Activated naive CD8-positive, alpha-beta T cell treated with anti-CD3 and anti-CD28 coated beads, Interleukin-2, amount 50 U/mL, for 16 hours (primary cell): ENCODE measurements around the gene GRAMD1C.

ENCODE experiments used
- DNase-seq: peaks from one replicate; pipeline ENCODE4 v3.0.0-alpha.2; 2020; ENCODE audit warnings: low read depth, low spot score

GRAMD1C gene

GRCh38 chr3:113948015-113948917 is 109.7 kb downstream of the GRAMD1C start:
- no peak for DNase-seq

GRCh38 chr3:113952921-113953320 is 114.3 kb downstream of the GRAMD1C start:
- no peak for DNase-seq

GRCh38 chr3:113953677-113954076 is 115.1 kb downstream of the GRAMD1C start:
- DNase-seq, result no peak

GRCh38 chr3:113954091-113954685 is 115.6 kb downstream of the GRAMD1C start:
- no peak for DNase-seq

GRCh38 chr3:113963879-113964278 is 125.3 kb downstream of the GRAMD1C start:
- no peak for DNase-seq

- DNase-seq, result no peak
These were observed 127.6 kb downstream of the GRAMD1C start for GRCh38 chr3:113966172-113966571.

- no peak for DNase-seq
These were observed 130.4 kb downstream of the GRAMD1C start for GRCh38 chr3:113968986-113969385.

- DNase-seq, result no peak
These were observed 139.2 kb downstream of the GRAMD1C start for GRCh38 chr3:113977822-113978221.

GRCh38 chr3:113979916-113980315 is 141.3 kb downstream of the GRAMD1C start:
- DNase-seq, result no peak

GRCh38 chr3:113981803-113982202 is 143.2 kb downstream of the GRAMD1C start:
- DNase-seq, result no peak

GRCh38 chr3:113983544-113983943 is 145.0 kb downstream of the GRAMD1C start:
- DNase-seq, result no peak

- no peak for DNase-seq
These were observed 147.0 kb downstream of the GRAMD1C start for GRCh38 chr3:113985541-113985940.
